NB4 (cell line): ENCODE measurements around the gene GPR55.

Experiments
- CTCF ChIP-seq: IDR thresholded peaks from one replicate; pipeline ENCODE4 v1.5.1; 2012; ENCODE audit warnings: low read depth, low read length
- MAX ChIP-seq: IDR thresholded peaks from 2 replicates; pipeline ENCODE4 v1.6.1; 2011; ENCODE audit warnings: low read depth, low read length
- POLR2A ChIP-seq: IDR thresholded peaks from 2 replicates; pipeline ENCODE4 v1.6.1; 2011; ENCODE audit warnings: mild to moderate bottlenecking; ENCODE audit not compliant: insufficient read length; ENCODE audit errors: extremely low read depth

- TF ChIP-seq POLR2A (no peak), CTCF (no peak), MAX (no peak)
Observed at GRCh38 chr2:230960026-230960425, 35.0 kb upstream of the GPR55 start.
